Dermis blood vessel endothelial cell (primary cell): Measurements from ENCODE around the gene GIT1. TPM values are rescaled to one million over a fixed set of nuclear protein-coding genes. Genes with fewer than 3 reads are reported as not detected.

Experiments used
- DNase-seq: peaks from one replicate; pipeline ENCODE4 v3.0.0; 2010
- total RNA-seq: library from RNA; depleted of rRNA; stranded (reverse); fragments of >200 nt; gene quantifications from 2 replicates; pipeline ENCODE4 v1.2.3, GENCODE V29; 2014

GIT1 gene
- total RNA-seq, 1 donor from 2014 or later, result 40.7 TPM

DNA sequence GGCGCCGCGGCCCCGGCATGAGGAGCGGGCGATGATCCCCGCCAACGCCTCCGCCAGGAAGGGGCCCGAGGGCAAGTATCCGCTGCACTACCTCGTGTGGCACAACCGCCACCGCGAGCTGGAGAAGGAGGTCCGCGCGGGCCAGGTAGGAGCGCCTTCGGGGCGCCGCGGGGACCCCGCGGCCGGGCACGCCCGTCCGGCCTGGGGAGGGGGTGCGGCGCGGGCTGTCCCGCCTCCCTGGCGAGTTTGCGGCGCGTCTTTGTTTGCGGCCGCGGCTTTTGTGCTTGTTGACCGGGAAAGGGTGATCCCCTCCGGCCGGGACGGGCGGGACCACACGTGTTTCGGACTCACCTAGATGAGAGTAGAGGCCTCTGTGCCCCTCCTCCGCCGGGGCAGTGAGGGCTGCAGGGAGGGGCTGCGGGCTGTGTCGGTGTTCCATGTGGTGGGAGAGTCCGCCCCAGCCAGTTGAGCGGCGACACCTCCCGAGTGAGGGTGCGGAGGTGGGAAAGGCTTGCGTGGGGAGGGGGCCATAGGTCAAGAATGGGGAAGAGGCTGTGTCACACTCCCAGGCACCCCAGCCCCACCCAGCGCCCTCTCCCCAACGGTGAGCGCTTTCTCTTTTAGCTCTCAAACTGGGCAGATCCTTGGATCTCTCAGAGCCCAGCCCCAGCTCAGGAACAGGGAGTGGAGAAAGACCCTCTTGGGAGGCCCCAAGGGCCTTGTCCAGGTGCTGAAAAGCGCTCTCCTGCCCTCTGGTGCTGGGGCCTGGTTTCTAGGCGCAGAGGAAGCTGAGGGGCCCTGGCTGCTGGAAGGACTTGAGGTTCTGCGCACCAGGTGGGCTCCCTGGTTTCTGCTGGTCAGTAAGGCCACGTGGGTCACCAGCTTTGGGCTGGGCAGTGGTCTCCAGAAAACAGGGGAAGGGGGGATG lies 4.4 kb upstream of the GIT1 start:
- peak; percentile 51 for DNase-seq

DNA sequence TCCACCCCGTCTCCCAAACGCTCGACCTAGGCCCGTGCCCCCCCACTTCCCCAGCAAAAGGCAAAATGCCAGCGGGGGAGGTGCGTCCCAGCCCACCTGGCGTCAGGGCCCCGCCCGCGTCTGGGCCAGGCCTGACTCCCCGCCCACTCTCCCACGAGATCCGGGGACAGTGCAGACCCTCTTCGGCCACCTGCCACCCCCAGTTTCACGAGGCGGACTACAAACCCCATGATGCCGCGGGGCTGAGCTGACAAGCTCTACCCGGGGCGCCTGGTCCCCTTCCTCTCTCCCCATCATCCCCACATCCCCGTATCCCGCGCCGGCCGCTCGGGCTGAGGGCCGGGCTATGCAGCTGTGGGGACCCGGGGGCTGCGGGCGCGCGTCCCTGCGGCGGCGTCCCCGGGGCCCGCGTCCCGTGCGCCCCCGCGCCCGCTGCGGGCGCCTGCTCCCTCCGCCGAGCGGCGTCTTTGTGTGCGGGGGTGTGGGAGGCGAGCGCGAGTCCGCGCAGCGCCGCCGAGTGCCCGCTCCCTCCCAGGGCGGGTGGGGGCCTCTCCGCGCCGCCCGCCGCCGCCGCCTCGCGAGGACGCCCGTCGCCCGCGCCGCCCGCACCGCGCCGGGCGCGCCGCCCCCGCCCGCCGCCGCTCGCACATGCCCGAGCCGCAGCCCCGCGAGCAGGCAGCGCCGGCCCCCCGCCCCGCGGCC lies 3.6 kb upstream of the GIT1 start, which contains the start of gene ANKRD13B:
Gene ANKRD13B (plus strand): TSS at position 283 of the 702 bp plus-strand sequence. CDS start 490 bp downstream, outside the sequence.
- DNase-seq, result peak; percentile 48

DNA sequence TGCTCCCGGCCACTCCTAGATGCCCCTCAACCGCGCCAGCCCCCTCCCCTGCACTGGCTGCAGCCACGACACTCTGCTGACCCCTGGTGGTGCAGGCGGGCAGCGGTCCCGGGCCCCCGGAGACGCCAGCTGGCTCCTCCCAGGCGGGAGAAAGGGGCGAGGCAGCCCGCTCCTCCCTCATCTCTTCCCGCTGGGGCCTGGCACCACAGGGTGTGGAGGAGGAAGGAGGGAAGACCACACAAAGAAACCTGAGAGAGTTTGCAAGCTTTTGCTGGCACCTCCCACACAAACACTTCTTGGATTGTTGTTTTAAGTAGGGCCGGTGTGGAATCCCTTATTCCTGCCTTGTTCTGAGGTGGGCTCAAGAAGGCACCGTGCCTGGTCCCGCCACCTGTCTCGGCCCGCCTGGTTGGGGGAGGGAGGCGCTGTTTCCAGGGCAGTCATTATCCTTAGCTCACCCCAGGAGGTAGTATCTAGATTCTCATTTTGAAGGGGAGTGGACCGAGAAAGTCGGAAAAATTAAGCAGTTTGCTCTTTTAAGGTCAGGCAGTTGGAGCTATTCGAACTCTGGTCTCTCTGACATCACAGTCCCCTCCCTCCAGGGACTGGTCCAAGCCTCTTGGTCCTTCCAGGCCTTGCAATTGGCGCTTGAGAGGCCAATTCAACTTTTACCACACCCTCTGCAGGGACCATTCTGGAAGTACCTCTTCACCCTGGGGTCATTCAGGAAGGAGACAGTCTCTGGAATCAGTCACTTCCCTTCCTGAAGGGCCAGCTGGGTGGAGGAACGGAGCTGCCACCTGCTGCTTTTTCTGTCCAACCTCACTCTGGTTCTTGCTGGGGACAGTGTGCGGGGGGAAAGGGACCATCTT lies 2.5 kb upstream of the GIT1 start:
- peak; percentile 92 for DNase-seq

DNA sequence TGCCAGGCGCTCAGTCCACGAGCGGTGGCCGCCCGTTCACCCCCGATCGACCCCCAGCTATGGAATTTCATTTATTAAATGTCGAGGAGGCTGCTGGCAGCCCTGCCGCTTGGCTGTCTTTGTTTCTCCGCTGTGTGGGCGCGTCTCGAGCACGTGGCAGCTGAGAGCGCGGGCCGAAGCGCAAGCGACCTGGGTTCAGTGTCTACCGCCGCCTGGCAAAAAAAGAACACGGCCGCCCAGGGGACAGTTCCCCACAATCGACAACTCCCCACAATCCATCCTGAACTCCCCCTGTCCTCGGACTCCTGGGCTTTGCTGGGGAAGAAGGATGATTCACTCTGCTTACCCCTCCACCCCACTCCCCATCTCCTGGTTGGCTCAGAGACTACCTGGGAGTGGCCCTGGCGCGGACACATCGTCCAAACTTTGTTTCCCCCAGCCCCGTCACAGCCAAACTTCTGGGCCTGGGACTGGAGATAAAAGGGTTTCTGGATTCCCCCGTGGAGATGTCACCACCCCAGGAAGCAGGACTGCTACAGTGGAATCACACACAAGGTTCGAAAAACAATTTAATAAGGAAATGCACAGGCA lies 1.8 kb upstream of the GIT1 start:
- DNase-seq, result peak; percentile 65

DNA sequence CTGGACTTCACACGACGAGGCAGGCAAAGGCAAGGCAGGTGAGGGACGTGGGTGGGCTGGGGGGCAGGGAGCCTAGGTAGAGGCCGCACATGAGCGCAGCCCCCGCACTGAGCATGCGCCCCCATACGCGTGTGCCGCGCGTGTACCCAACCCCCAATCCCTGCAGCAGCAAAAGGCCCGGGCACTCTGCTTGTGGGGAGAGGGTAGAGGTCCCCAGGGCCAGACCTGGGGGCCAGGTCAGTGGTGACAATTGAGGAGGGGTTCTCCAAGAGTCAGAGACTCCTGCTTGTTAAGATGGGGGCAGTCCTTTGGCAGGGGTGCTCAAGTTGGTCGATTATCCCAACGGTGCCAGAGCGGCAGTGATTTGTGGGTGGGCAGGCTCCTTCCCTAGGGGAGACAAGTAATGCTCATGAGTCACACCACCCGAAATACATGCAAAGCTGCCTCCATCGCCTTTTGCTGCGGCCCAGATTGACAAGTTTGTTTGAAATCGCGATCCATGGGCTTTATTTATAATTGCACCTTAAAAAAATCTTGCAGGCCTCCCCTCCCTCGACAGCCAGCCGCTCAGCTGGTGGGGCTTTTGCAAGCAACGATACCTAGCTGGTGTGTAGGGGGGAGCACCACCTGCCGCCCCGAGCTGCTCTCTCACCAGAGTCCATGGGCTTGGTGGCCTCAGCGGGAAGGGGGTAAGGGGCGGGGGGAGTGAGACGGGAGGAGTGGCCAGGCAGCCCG lies 1.1 kb upstream of the GIT1 start:
- peak; percentile 37 for DNase-seq

DNA sequence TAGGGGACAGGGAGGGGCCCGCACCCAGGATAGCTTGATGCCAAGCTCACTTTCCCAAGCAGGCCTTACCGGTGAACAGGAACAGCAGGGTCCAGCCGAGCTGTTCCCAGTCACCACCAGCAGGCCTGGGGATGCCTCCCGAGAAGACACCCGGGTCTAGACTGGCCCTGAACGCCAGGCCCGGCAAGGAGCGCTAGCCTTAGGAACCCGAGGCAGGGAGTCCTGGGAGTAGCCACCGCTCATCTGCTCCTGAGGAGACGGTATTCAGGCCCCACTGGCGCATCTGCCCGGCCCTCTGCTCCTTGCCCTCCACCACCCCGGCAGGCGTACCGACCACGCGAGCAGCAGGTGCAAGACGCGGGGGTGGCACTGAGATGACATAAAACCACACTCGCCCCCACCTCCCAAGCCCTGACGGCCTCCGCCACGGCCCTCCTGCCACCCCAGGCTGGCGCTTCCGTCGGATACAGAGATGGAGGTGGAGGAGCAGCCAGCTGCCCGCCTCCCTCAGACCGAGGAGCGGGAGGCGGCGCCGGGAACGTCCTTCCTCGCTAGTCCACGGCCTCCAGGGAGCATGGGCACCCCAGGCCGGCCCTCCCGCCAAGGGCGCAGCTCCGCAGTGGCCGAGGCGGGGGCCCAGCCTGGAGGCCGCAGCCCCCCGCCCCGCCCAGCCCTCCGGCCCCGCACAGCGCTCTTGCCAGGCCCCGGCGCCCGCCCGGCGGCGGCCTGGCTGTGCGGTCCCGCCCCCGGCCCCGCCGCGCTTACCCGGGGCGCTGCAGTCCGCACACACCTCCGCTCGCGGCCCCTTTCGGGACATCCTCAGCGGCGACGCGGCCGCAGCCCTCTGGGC lies 661 bp downstream of the GIT1 start:
- peak; percentile 44 for DNase-seq

DNA sequence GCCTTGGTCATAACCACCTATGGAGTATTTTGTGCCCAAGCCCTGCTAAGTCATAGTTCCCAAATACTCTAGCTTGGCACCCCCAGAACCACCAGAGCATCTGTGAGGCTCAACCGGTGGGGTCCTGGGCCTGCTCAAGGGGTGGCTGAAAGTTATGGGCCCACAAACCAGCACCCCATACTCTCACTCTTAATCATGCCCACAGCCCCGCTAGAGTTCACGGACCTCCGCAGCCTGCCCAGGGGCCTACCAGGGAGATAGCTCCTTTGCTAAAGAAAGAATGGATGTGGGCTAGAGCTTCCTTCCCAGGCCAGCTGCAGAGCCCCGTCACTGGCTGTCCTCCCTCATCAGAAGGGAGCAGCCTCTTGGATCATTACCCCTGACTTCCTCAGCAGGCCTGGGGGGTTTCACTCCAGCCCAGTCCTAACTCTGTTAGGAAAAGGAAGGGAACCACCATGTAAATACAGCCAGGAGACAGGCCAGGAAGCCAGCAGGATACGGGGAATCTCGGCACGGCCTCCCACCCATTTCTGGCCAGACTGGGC lies 1.4 kb downstream of the GIT1 start:
- DNase-seq, result peak; percentile 40

DNA sequence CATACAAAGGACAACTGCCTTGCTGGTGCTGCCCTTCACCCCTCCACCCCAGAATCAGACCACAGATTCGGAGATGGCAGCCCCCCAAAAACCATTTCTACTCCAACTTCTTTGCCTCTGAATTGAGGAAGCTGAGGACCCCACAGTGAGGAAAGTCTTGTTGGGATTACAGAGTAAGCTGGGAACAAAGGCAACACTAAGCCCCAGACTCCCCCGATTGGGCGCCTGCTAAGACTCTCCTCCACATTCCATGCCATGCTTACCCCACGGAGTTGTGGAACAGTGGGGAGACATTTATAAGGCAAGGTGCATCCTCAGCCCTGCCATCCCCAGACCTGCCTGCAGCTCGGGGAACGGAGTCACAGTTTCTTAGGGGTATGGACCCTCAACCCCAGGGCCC lies 1.9 kb downstream of the GIT1 start:
- no peak for DNase-seq

DNA sequence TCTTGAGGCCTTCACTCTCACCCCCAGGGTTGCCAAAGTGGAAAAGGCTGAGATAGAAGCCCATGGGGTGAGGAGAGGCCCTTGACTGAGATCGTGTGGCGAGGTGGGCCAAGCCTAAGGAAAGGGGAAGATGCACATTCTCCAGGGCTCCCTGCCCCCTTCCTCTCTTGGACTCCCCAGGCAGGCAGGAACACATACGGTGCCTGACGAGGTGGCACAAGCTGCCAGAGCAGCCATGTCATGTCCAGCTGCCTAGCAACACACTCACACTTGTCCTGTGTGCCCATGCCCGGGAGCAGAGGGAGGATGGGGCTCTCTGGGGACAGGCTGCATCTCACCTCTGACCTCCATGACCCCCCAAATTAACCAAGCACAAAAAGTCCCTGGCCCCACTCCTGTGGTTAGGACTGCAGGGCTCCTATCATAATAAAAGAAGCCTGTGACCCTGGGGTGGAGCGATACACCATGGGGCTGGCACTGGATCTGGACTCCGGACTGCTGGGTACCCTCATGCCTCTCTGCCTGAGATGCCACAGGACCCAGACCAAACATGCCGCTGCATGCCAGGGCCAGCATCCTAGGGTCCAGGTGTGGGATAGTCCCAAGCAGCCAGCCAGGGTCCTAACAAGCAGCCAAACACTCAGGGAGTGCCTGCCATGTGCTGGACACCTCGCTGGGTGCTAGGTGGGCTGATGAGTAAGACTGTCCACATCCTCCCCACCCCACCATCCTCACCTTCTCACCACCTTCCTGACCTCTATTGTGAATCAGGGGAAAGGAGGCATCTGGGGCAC lies 2.6 kb downstream of the GIT1 start:
- DNase-seq, result no peak

DNA sequence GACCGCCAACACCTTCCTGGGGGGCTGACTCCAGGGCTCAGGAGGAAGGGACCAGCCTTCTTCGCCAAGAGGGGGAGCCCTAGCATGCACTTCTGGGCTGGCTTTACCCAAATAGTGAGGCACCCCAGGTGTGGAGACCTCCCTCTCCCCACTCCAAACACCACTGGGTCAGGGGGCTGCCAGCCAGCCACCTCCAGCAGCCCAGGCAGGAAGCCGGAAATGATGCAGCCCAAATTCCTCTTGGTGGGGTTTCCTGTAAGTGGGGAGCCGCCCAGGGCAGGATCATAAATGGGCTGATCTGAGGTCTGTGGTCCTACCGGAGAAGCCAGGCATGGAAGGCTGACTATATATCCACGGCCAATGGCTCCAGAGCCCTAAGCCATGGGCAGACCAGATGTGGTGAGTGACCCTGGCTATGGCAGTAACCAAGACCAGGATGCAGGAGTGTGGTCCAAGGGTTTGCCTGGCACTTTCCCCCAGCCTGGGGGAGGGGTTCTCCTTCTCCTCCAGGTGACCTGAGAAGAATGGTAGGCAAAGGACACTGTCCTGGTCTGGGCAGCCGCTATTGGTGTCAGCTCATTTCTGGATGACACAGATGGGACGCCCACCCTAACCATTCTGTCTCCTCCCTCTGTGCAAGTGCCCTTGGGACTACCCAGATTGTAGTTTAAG lies 4.2 kb downstream of the GIT1 start:
- DNase-seq, result peak; percentile 81

DNA sequence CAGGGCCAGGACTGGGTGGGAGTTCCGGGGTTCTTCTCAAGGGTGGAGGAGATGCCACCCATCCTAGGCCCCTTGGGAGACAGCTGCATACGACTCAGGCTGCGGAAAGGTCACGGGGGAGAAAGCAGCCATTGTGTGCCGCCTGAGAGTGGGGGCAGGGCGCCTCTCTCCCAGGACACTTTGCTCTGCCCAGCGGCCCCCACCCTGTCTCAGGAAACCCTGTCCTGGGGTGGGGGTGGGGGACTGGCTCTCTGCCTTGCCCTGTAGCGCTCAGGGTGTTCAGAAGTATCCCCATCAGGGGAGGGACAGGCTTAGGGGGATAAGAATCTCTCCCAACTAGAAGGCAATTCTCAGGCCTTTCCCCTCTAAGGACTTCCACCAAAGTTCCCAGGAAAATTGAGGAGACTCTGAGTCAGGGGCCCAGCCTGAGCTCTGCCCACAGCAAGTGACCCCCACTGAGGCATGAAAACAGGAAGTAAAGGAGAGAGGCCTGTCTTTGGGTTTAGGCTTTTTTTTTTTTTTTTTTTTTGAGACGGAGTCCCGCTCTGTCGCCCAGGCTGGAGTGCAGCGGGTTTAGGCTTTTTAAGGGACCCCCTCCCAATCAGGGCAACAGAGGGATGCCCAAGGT lies 4.9 kb downstream of the GIT1 start:
- peak; percentile 24 for DNase-seq

DNA sequence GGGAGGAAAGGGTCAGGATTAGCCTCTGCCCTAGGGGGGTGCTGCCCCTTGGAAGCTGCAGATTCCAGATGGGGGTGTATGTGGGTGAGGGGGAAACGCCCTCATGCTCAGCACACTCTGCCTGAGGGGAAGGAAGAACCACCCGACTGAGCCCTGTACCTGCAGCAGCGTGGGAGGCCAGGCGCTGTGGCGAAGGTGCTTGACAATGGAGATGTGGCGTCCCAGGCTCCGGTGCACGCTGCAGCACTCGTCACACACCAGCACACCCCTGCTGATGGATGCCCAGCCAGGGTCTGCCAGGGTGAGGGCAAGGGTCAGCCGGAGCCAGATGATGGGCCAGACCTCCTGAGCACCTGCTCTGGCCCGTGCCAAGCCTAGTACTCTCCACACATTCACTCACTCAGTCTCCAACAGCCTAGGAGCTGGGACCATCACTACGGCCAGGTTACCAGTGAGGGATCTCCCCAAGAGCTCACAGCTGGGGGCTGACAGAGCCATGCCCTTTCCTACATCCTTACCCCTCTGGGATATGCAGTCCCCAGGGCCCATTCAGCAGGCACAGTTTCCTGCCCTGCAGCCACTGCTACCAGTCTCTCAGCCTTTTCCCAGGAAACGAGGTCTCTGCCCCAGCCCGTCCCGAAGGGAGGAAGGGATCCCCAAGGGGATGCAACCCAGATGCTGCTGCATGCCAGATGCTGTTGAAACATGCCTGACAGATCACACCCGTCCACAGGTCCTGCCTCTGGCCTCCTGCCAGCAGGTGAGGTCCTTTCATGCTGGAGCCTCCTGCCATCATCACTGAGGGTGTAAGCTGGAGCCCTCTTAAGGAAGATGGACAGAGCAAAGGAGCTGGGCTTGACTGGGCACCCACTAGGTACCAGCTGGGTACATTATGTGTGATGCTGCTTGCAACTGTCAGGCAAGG lies 5.9 kb downstream of the GIT1 start:
- no peak for DNase-seq

DNA sequence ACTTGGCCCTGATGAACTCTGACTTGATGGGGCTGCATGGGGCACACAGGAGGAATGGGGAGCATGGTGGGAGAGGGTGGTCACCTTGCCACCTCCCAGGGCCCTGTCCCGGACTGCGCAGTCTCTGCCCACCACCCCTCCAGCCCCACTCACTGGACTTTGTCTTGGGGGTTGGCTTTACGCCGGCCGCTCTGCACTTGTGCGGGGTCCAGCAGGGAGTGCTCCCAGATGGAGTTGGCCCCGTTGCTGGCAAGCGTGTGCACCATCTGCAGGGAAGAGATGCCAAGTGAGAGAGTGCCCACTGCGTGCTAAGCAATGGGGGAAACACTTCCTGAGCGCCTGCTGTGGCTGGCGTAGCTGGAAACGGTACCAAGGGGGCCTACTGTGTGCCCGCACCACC lies 6.7 kb downstream of the GIT1 start:
- no peak for DNase-seq

DNA sequence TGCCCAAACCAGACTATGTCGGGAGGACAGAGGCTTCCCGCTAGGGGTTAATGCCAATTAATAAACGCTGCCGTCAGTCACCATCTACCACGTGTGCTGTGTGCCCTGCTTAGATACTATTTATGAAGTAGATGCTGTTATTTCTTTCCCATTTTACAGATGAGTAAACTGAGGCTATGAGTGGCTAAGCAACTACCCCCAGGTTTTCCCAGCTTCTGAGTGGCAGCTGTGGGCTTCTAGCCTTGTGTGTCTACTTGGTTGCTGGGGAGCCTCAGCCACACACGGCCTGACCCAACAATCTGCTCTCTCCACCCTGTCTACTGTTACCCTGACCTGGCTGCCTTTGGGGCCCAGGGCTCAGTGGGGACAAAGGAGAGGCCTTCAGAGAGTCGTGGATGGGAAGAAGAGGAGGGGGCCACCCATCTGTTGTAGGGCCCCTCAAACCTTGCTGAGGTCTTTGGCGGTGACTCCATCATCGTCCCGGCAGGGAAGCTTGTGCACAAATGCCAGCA lies 7.1 kb downstream of the GIT1 start:
- DNase-seq, result no peak

DNA sequence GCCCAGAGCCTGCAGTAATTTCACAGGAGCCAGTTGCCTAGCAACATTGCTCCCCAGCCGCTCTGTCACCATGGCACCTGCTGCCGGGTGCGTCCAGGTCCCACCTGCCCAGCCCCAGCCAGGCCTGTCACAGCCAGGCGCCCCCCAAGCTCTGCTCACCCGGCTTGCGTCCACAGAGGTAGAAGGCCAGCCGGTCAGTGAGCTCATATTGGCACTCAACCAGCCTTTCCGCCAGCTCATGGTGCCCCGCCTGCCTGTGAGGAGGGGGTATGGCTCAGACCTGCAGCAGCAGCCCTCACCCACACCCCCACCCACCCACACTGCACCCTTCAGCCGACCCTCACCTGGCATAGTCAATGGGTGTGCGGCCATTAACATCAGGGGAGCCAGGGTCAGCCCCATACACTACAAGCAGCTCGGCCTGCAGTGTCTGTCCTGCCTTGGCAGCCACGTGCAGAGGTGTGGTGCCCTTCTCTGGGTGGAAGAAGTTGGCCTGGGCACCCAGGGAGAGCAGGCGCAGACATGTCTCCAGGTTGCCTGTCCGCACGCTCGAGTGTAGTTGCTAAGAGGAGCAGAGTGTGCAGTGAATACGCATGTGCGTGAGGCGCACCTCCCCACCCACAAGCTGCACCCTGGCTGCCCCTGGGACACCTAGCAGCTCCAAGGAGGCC lies 7.7 kb downstream of the GIT1 start:
- no peak for DNase-seq
